ENCODE data around the gene C11orf97.

DNA sequence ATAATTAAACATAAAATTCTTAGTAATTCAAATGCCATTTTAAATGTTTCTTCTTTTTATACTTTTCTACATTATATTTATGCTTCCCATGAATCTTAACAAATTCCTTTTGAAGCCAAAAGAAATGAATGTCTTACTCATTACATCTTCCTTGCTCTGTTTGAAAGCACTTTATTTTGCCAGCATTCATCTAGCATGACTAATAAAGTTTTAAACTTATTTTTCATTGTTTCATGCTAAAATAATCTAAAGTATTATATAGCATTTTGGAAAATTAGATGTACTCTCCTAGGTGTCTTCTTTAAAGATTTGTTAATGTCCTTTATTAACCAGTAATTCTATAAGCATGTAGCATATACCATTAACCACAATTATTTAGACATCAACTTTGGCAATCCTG, 45.2 kb downstream of the C11orf97 start:
- TF ChIP-seq, protein P1, sequence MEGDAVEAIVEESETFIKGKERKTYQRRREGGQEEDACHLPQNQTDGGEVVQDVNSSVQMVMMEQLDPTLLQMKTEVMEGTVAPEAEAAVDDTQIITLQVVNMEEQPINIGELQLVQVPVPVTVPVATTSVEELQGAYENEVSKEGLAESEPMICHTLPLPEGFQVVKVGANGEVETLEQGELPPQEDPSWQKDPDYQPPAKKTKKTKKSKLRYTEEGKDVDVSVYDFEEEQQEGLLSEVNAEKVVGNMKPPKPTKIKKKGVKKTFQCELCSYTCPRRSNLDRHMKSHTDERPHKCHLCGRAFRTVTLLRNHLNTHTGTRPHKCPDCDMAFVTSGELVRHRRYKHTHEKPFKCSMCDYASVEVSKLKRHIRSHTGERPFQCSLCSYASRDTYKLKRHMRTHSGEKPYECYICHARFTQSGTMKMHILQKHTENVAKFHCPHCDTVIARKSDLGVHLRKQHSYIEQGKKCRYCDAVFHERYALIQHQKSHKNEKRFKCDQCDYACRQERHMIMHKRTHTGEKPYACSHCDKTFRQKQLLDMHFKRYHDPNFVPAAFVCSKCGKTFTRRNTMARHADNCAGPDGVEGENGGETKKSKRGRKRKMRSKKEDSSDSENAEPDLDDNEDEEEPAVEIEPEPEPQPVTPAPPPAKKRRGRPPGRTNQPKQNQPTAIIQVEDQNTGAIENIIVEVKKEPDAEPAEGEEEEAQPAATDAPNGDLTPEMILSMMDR (IDR thresholded peaks at IDR 0.05), result no peak
- TF ChIP-seq ZFX (IDR thresholded peaks at IDR 0.05; ENCODE audit: borderline replicate concordance), result no peak

Measured in 22Rv1 (cell line).